ENCODE measurements around the gene UPF2.
A peak's percentile ranks its signal among the peaks of the same experiment; 100 is the strongest.
"Not testable (repeated sequence)": the region's sequence is repeated elsewhere in the genome, so short reads cannot be mapped to it uniquely, and the experiment has no call there.

UPF2 gene, protein sequence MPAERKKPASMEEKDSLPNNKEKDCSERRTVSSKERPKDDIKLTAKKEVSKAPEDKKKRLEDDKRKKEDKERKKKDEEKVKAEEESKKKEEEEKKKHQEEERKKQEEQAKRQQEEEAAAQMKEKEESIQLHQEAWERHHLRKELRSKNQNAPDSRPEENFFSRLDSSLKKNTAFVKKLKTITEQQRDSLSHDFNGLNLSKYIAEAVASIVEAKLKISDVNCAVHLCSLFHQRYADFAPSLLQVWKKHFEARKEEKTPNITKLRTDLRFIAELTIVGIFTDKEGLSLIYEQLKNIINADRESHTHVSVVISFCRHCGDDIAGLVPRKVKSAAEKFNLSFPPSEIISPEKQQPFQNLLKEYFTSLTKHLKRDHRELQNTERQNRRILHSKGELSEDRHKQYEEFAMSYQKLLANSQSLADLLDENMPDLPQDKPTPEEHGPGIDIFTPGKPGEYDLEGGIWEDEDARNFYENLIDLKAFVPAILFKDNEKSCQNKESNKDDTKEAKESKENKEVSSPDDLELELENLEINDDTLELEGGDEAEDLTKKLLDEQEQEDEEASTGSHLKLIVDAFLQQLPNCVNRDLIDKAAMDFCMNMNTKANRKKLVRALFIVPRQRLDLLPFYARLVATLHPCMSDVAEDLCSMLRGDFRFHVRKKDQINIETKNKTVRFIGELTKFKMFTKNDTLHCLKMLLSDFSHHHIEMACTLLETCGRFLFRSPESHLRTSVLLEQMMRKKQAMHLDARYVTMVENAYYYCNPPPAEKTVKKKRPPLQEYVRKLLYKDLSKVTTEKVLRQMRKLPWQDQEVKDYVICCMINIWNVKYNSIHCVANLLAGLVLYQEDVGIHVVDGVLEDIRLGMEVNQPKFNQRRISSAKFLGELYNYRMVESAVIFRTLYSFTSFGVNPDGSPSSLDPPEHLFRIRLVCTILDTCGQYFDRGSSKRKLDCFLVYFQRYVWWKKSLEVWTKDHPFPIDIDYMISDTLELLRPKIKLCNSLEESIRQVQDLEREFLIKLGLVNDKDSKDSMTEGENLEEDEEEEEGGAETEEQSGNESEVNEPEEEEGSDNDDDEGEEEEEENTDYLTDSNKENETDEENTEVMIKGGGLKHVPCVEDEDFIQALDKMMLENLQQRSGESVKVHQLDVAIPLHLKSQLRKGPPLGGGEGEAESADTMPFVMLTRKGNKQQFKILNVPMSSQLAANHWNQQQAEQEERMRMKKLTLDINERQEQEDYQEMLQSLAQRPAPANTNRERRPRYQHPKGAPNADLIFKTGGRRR

GRCh38 chr10:12042797-12043651 lies at the start of gene UPF2:
Gene UPF2, minus strand, starts transcription at chr10:12042809. Its CDS starts 7,386 bp downstream, at chr10:12035423.
- DNase-seq (ENCODE audit: low read depth) = peak; percentile 95

DNA sequence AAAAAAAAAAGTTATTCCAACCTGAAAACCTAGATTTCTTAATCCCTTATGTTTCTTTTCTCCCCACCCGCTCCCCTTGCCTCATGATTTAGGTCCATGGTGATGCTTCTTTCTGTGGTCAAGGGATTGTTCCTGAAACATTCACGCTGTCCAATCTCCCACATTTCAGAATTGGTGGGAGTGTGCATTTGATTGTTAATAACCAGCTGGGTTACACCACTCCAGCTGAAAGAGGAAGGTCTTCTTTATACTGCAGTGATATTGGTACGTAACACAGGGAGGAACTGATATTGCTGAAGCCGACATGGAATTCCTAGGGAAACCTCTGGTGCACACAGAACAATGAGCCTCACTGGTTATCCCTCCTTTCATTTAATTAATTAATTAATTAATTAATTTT lies 48.8 kb upstream of the UPF2 start:
- DNase-seq (ENCODE audit: low read depth) = no peak

GRCh38 chr10:12088919-12089318 lies 46.3 kb upstream of the UPF2 start:
- DNase-seq (ENCODE audit: low read depth) = no peak

- DNase-seq (ENCODE audit: low read depth) = no peak
These were observed 39.4 kb upstream of the UPF2 start for GRCh38 chr10:12081879-12082557.

GRCh38 chr10:12081470-12081869 lies 38.9 kb upstream of the UPF2 start:
- DNase-seq (ENCODE audit: low read depth) = no peak

DNA sequence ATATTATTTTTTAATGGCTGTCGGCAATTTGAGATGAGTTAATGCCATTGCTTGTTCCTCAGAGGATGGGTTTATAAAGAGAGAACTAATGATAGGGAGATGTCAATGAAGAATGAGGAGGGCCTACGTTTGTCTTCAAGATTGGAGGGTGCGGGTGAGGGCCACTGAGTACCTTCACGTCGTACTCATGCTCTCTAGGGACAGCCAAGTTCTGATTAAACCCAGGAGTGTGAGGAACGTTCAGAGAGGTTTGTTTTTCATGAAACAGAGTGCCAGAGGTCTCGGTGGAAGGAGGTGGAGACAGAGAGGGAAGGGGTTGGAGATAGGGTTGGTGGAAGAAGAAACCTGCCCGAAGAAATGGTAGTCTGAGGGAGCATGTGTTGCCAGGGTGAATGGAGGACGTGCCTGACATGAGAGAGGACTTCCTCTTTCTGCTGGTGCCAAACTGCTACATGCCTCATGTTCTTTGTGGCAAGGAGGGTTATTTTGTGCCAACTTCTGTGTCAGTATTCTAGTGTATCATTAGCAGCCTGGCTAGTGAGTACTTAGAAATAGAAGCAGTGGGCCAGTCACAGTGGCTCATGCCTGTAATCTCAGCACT lies 35.1 kb upstream of the UPF2 start:
- DNase-seq (ENCODE audit: low read depth) = no peak

- DNase-seq (ENCODE audit: low read depth) = no peak
These were observed 30.9 kb upstream of the UPF2 start for GRCh38 chr10:12073526-12073925.

DNA sequence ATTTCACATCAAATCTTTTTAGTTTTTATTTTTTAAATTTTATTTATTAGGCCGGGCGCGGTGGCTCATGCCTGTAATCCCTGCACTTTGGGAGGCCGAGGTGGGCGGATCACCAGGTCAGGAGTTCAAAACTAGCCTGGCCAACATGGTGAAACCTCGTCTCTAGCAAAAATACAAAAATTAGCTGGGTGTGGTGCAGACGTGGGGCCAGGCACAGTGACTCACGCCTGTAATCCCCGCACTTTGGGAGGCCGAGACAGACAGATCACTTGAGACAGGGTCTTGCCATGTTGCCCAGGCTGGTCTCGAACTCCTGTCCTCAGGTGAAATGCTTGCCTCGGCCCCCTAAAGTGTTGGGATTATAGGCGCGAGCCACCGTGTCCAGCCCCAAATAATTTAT lies 28.8 kb upstream of the UPF2 start:
- not testable (repeated sequence) for DNase-seq (ENCODE audit: low read depth)

DNA sequence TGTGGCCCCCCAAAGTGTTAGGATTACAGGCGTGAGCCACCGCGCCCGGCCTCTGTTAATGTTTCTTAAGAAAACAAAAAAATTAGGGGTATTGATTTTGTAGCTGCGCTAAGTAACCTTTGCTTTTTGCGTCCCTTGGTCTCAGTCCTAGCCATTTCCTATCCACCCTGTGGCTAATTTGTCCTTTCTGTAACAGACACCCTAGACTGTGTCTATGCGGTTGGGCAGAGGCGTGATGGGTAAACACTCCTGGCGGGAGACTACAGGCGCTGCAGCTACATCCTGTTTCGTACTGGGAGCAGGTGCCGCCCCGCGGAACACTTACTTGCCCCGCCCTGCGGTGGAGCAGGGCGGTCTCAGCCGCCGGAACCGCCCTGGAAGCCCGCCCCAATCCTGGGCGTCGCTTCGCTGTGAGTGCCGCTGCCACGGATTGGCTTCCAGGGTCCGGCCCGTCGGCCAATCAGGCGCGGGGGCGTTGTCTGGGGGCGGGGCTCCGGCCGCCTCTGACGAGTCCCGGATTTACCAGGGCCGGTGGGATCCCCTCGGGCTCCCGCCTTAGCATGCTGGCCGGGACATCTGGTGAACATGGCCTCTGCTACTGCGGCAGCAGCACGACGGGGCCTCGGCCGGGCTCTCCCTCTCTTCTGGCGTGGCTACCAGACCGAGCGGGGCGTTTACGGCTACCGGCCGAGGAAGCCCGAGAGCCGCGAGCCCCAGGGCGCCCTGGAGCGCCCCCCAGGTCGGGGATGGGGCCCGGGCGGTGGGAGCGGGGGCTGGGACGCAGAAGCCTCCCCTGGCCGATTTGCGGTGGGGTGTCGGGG lies 26.1 kb upstream of the UPF2 start, which contains the start of gene DHTKD1:
Gene DHTKD1 (plus strand): TSS at position 506 of the 821 bp plus-strand sequence. CDS start 80 bp downstream, at position 586.
- DNase-seq (ENCODE audit: low read depth) = peak; percentile 88

DNA sequence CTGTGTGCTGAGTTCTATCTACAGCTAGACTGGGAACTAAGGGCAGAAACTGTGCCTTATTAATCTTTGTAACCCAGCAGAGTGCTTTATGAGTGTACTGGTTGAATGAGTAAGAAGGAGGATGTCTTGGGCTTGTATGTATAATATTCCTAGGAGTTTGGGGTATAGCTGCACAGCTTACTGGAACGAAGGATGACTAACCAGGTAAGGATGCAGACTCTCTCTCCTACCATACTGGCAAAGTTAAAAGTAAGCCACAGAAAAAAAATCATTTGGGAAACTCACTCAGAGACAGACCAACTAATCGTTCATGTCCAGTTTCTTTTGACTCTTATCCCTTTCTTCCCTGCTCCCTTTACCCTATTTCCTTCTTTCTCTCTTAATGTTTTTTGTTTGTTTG lies 24.7 kb upstream of the UPF2 start:
- DNase-seq (ENCODE audit: low read depth) = no peak

GRCh38 chr10:12063483-12063818 lies 20.8 kb upstream of the UPF2 start:
- peak; percentile 72 for DNase-seq (ENCODE audit: low read depth)

DNA sequence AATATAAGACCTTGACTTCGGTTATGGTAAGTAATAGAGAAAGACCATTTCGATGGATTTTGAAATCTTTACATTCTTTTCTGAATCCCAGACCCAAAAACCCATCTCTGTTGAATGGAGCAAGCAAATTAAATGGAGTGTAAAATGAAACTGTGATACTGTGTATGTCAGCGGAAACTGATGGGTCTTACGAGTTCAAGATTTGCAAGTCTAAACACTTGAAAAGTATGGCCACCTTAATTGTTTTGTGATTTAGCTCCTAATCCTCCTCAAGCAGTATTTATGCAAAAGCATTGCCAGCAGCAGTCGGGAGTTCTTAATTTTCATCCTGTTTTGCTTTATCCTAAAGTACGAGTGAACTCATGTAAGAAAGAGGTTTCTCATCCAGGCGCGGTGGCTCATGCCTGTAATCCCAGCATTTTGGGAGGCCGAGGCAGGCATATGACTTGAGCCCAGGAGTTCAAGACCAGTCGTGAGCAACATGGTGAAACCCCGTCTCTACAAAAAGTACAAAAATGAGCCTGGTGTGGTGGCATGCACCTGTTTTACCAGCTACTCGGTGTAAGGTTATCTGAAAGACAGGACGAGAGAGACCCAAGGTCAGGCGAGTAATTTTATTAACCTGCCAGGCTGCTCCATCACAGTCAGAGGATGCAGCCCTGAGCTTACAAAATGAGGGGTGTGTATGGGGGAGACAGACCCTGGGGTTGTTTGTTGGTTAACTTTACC lies 20.3 kb upstream of the UPF2 start:
- DNase-seq (ENCODE audit: low read depth) = no peak

- DNase-seq (ENCODE audit: low read depth) = no peak
These were observed 18.5 kb upstream of the UPF2 start for GRCh38 chr10:12061124-12061523.

DNA sequence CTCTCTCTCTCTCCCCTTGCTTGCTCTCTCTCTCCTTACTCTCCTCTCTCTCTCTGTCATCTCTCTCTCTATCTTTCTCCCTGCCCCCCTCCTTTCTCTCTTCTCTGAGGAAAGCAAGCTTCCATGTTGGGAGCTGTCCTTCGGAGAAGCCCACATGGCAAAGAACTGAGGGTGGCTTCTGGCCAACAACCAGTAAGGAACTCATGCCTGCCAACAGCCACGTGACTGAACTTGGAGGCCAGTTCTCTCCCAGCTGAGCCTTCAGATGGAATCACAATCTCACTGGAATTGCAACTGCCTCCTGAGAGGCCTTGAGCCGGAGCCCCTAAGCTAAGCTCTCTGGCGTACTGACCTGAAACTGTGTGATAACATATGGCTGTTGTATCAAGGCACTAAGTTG lies 14.1 kb upstream of the UPF2 start:
- DNase-seq (ENCODE audit: low read depth) = no peak

DNA sequence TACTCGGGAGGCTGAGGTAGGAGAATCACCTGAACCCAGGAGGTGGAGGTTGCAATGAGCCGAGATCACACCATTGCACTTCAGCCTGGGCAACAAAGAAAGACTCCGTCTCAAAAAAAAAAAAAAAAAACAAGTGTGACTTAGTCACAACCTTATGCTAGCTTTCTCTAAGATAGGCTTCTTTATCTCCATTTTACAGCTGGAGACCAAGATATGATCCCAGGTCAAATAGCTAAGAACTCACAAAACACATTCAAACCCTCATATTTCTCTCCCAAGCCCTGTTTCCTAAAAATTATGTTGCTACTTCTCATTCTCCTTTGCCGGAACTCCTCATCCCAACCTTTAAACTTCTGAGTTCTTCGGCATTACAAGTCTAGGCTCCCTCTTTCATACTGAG lies 13.1 kb upstream of the UPF2 start:
- DNase-seq (ENCODE audit: low read depth) = peak; percentile 56

DNA sequence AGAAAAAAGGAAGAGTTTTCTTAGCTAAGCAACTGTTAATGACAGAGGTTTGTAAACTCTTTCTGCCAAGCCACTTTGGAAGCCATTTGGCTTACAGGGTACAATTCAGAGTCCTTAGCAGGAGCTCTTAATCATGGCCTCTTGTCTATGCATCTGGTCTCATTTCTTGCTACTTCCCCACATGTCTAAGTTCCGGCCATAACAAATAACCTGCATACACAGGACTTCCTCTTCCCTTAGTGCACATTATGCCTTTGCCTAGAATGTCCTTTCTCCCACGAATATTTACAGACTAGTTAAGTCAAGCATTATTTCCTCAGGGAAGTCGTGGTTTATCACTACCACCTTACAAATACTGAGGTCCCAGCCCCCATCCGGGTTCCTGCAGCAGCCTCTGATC lies 8.6 kb upstream of the UPF2 start:
- no peak for DNase-seq (ENCODE audit: low read depth)

- no peak for DNase-seq (ENCODE audit: low read depth)
These were observed 7.9 kb upstream of the UPF2 start for GRCh38 chr10:12050528-12050927.

- DNase-seq (ENCODE audit: low read depth) = no peak
These were observed 5.9 kb upstream of the UPF2 start for GRCh38 chr10:12048547-12048946.

DNA sequence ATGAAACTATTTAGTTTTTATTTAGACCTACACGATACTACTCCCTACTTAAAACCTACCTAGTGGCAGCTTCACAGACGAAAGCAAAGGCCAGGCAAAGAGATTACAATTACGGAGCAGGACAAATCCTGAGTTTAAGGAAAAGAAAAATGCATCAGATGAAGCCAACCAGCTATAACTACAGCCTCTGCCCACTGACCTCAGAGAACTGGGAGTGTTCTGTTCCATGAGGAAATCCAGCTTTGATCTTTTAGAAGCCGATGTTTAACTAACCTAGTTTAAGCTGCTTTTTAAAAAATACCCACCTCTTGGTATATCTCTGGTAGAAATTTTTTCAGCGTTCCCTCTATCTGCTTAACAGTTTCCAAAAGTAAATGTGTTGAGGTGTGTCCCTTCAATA lies 3.0 kb upstream of the UPF2 start:
- no peak for DNase-seq (ENCODE audit: low read depth)

All from CMK (cell line).